GM12891 (cell line): ENCODE measurements around the gene TELO2.

ENCODE experiments used
- DNase-seq: peaks from one replicate; pipeline ENCODE4 v3.0.0; 2011; ENCODE audit warnings: low spot score; ENCODE audit not compliant: insufficient read length
- FAIRE-seq: peaks from 2 replicates; lab custom pipeline; 2011; peaks lifted over from hg19 to GRCh38; lab: Jason Lieb, UNC
- PAX5 ChIP-seq: IDR thresholded peaks from 2 replicates; pipeline ENCODE4 v1.6.1; 2011; ENCODE audit warnings: low read length, moderate library complexity, mild to moderate bottlenecking; ENCODE audit not compliant: insufficient read depth, severe bottlenecking
- POLR2A ChIP-seq: IDR thresholded peaks from 2 replicates; pipeline ENCODE4 v1.6.1; 2011; ENCODE audit warnings: low read depth, low read length, control low read depth
- POLR2AphosphoS5 ChIP-seq: IDR thresholded peaks from 2 replicates; pipeline ENCODE4 v1.6.1; 2011; ENCODE audit warnings: low read depth, low read length, control low read depth
- POU2F2 ChIP-seq: IDR thresholded peaks from 2 replicates; pipeline ENCODE4 v1.6.1; 2011; ENCODE audit warnings: low read depth, mild to moderate bottlenecking, control low read depth, low read length, moderate library complexity
- SPI1 ChIP-seq: IDR thresholded peaks from 2 replicates; pipeline ENCODE4 v1.6.1; 2011; ENCODE audit warnings: low read depth, low read length, control low read depth
- TAF1 ChIP-seq: IDR thresholded peaks from 2 replicates; pipeline ENCODE4 v1.6.1; 2011; ENCODE audit warnings: low read depth, low read length, control low read depth

Gene TELO2

GRCh38 chr16:1550696-1551095 is 57.5 kb downstream of the TELO2 start:
- TF ChIP-seq TAF1 (no peak), POLR2A (no peak), POU2F2 (no peak), SPI1 (no peak), PAX5 (no peak), POLR2AphosphoS5 (no peak)
- FAIRE-seq (no peak), DNase-seq (no peak)

GRCh38 chr16:1551166-1551565 is 58.0 kb downstream of the TELO2 start:
- FAIRE-seq, result no peak
- DNase-seq, result no peak
- TF ChIP-seq PAX5 (no peak), POLR2AphosphoS5 (no peak), POU2F2 (no peak), TAF1 (no peak), POLR2A (no peak), SPI1 (no peak)

GRCh38 chr16:1552129-1552528 is 59.0 kb downstream of the TELO2 start:
- DNase-seq (no peak), FAIRE-seq (no peak)
- TF ChIP-seq TAF1 (no peak), SPI1 (no peak), POLR2A (no peak), PAX5 (no peak), POU2F2 (no peak), POLR2AphosphoS5 (no peak)

DNA sequence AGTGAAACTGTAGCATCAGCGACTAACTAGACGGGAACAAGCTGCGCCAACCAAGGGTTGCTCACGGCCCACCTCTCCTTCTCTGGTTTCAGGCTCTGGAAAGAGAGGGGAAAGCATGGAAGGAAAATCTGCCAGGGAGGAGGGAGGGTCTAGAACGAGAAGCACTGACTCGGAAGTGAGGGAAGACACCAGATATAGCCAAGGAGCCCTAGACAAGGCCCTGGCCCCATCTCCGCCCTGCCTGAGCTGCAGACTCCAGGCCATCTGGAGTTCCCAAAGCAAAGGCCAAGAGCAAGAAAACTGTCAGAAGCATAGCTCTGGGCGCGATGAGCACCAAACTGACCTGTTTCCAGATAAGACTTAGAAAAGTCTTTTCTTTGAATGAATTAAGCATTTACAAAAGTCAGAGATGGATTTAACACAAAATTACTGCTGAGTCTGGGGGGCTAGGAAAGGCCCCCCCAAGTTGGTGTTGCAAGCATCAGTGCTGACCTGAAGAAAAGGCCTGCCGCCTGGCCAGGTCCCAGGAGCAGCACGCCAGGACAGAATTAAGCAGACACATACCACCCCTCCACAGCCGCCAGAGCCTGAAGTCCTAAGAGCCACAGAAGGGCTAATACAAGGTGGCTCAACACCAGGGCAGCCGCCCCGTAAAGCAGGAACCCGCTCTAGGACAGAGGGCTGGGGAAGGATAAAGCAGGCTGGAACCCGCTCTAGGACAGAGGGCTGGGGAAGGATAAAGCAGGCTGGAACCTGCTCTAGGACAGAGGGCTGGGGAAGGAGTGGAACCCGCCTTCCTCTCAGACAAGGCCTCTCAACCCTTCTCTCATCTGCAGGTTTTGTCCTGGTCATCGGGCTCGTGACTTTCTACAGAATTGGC is 61.0 kb downstream of the TELO2 start:
- FAIRE-seq, result no peak
- TF ChIP-seq TAF1 (no peak), POU2F2 (no peak), PAX5 (no peak), POLR2AphosphoS5 (no peak), SPI1 (no peak), POLR2A (no peak)
- DNase-seq, result no peak

DNA sequence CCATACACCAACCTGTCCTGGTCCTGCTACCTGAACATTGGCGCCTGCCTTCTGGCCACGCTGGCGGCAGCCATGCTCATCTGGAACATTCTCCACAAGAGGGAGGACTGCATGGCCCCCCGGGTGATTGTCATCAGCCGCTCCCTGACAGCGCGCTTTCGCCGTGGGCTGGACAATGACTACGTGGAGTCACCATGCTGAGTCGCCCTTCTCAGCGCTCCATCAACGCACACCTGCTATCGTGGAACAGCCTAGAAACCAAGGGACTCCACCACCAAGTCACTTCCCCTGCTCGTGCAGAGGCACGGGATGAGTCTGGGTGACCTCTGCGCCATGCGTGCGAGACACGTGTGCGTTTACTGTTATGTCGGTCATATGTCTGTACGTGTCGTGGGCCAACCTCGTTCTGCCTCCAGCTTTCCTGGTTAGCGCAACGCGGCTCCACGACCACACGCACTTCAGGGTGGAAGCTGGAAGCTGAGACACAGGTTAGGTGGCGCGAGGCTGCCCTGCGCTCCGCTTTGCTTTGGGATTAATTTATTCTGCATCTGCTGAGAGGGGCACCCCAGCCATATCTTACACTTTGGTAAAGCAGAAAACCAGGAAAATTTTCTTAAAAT is 61.8 kb downstream of the TELO2 start:
- no peak for FAIRE-seq
- no peak for DNase-seq
- TF ChIP-seq POLR2A (no peak), SPI1 (no peak), TAF1 (no peak)

GRCh38 chr16:1556254-1556653 is 63.1 kb downstream of the TELO2 start:
- no peak for FAIRE-seq
- no peak for DNase-seq
- TF ChIP-seq POLR2AphosphoS5 (no peak), POU2F2 (no peak), SPI1 (no peak), PAX5 (no peak), POLR2A (no peak), TAF1 (no peak)

GRCh38 chr16:1557074-1557473 is 63.9 kb downstream of the TELO2 start:
- TF ChIP-seq SPI1 (no peak), POLR2AphosphoS5 (no peak), TAF1 (no peak), PAX5 (no peak), POU2F2 (no peak), POLR2A (no peak)
- DNase-seq, result no peak
- FAIRE-seq, result no peak

DNA sequence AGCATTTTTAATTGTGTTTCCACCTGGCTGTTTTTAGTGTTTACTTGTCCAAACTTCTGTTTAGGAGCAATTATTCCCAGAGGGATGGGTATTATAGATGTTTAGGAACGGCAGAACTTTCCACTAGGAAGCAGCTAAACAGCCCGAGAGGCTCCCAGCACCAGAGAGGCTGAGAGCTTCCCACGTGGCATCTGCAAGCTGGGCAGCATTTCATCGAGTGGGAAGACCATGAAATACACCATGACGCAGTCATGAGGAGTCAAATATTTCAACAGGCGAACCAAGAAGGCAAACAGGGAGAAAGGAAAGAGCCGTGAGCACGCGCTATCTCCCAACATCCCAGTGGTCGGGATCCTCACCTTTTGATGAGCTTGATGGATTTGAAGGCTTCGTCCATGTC is 64.4 kb downstream of the TELO2 start:
- FAIRE-seq, result no peak
- TF ChIP-seq POU2F2 (no peak), POLR2A (no peak), TAF1 (no peak), SPI1 (no peak), PAX5 (no peak), POLR2AphosphoS5 (no peak)
- DNase-seq, result no peak

- TF ChIP-seq POLR2A, result no peak
- TF ChIP-seq POLR2AphosphoS5, result no peak
- TF ChIP-seq SPI1, result no peak
- no peak for TF ChIP-seq POU2F2
- no peak for TF ChIP-seq PAX5
- TF ChIP-seq TAF1, result no peak
- FAIRE-seq (peak; percentile 80), DNase-seq (no peak)
Measured at GRCh38 chr16:1559446-1559975, 66.4 kb downstream of the TELO2 start.
